ENCODE results near the gene SSPN.
A peak's percentile ranks its signal among the peaks of the same experiment; 100 is the strongest.

Gene SSPN

GRCh38 chr12:26156201-26156871 lies 39.0 kb upstream of the SSPN start:
- DNase-seq (ENCODE audit: low read depth), result no peak
- no peak for TF ChIP-seq CTCF (conservative IDR thresholded peaks at IDR 0.05; ENCODE audit: low read depth, low read length)
- no peak overlapping the region for H3K4me3 ChIP-seq (ENCODE audit: low read depth, low read length)

- no peak overlapping the region for H3K4me3 ChIP-seq (ENCODE audit: low read depth, low read length)
- TF ChIP-seq CTCF (conservative IDR thresholded peaks at IDR 0.05; ENCODE audit: low read depth, low read length), result no peak
- DNase-seq (ENCODE audit: low read depth), result no peak
Measured at GRCh38 chr12:26157001-26157400, 38.4 kb upstream of the SSPN start.

- DNase-seq (ENCODE audit: low read depth), result no peak
Measured at GRCh38 chr12:26158078-26158764, 37.2 kb upstream of the SSPN start.

GRCh38 chr12:26162174-26162573 lies 33.2 kb upstream of the SSPN start:
- TF ChIP-seq CTCF (conservative IDR thresholded peaks at IDR 0.05; ENCODE audit: low read depth, low read length), result no peak
- no peak for DNase-seq (ENCODE audit: low read depth)

More at GRCh38 chr12:26158078-26158764, 37.2 kb upstream of the SSPN start:
- no peak overlapping the region for H3K4me3 ChIP-seq (ENCODE audit: low read depth, low read length)
- peak; percentile 29 for TF ChIP-seq CTCF (conservative IDR thresholded peaks at IDR 0.05; ENCODE audit: low read depth, low read length)

GRCh38 chr12:26162905-26163304 lies 32.5 kb upstream of the SSPN start:
- no peak for TF ChIP-seq CTCF (conservative IDR thresholded peaks at IDR 0.05; ENCODE audit: low read depth, low read length)
- no peak overlapping the region for H3K4me3 ChIP-seq (ENCODE audit: low read depth, low read length)
- DNase-seq (ENCODE audit: low read depth), result no peak

More at GRCh38 chr12:26162174-26162573, 33.2 kb upstream of the SSPN start:
- no peak overlapping the region for H3K4me3 ChIP-seq (ENCODE audit: low read depth, low read length)

- no peak overlapping the region for H3K4me3 ChIP-seq (ENCODE audit: low read depth, low read length)
- no peak for TF ChIP-seq CTCF (conservative IDR thresholded peaks at IDR 0.05; ENCODE audit: low read depth, low read length)
- no peak for DNase-seq (ENCODE audit: low read depth)
Measured at GRCh38 chr12:26164118-26164517, 31.3 kb upstream of the SSPN start.

GRCh38 chr12:26172013-26172412 lies 23.4 kb upstream of the SSPN start:
- TF ChIP-seq CTCF (conservative IDR thresholded peaks at IDR 0.05; ENCODE audit: low read depth, low read length), result no peak
- H3K4me3 ChIP-seq (ENCODE audit: low read depth, low read length), result no peak overlapping the region
- no peak for DNase-seq (ENCODE audit: low read depth)
